Esophagus muscularis mucosa (tissue), 4 donors: Measurements from ENCODE around the gene PCDHB16. TPM values are rescaled to one million over a fixed set of nuclear protein-coding genes. Genes with fewer than 3 reads are reported as not detected.
"Not testable (repeated sequence)": the region's sequence is repeated elsewhere in the genome, so short reads cannot be mapped to it uniquely, and the experiment has no call there.

ENCODE experiments used
- DNase-seq: peaks from one replicate; pipeline ENCODE4 v3.0.0-alpha.2; 2017; ENCODE audit errors: extremely low spot score
- H3K27ac ChIP-seq, 4 donors: fragments of 200-600 bp; sonication (generic); replicated peaks in 1 of 4; 1 replicate in 3 of 4; 2 replicates in 1 of 4; pipeline ENCODE4 v1.5.1; 2016 to 2019; ENCODE audit warnings: mild to moderate bottlenecking in 1 of 4
- H3K27me3 ChIP-seq, 4 donors: fragments of 200-600 bp; sonication (generic); one replicate each; pipeline versions ENCODE4 v1.5.1 to v1.6.0; 2016 to 2019
- H3K36me3 ChIP-seq, 4 donors: fragments of 200-600 bp; sonication (generic); one replicate each; pipeline ENCODE4 v1.5.1; 2016 to 2019
- H3K4me1 ChIP-seq, 4 donors: fragments of 200-600 bp; sonication (generic); one replicate each; pipeline ENCODE4 v1.5.1; 2016 to 2019
- H3K4me3 ChIP-seq, 4 donors: fragments of 200-600 bp; sonication (generic); 1 replicate in 2 of 4; 2 replicates in 2 of 4; pipeline ENCODE4 v1.5.1; 2016 to 2019; ENCODE audit warnings: mild to moderate bottlenecking in 4 of 4, moderate library complexity in 1 of 4
- H3K9me3 ChIP-seq, 4 donors: fragments of 200-600 bp; sonication (generic); 1 replicate in 3 of 4; 2 replicates in 1 of 4; pipeline ENCODE4 v1.5.1; 2016 to 2019
- CTCF ChIP-seq, 3 experiments: fragments of 200-600 bp in 2 of 3; fragments of 450-650 bp in 1 of 3; sonication (generic) in 2 of 3; IDR thresholded peaks; one replicate each; pipeline ENCODE4 v1.5.1; 2017 to 2019; ENCODE audit warnings: antibody characterized with exemption in 3 of 3, mild to moderate bottlenecking in 2 of 3, moderate library complexity in 1 of 3
- POLR2AphosphoS5 ChIP-seq, 2 donors: sonication (generic); formaldehyde crosslinking; IDR thresholded peaks; one replicate each; pipeline ENCODE4 v1.6.1; 2017; ENCODE audit warnings: antibody characterized with exemption in 2 of 2
- WGBS: methylation state at CpG from one replicate; pipeline ENCODE4 v1.1.5; 2018; 5-methylcytosine and 5-hydroxymethylcytosine counted together
- intact Hi-C: fragments of 100-400 bp; cut with DNase I; formaldehyde crosslinking; loops from one replicate; pipeline ENCODE4 v1.15.1; 2023
- total RNA-seq, 4 donors: library from RNA; depleted of rRNA; stranded (reverse); fragments of >200 nt; gene quantifications; one replicate each; pipeline versions ENCODE4 v1.1.0 to v1.2.1, GENCODE V29; 2016

PCDHB16 gene
- total RNA-seq, 4 donors from 2014 or later: 3.3 to 5.6 (median 3.9) TPM

- peak; percentile 25 to 42 (median 36) for TF ChIP-seq CTCF (IDR thresholded peaks at IDR 0.05)
- not testable (repeated sequence) for H3K27ac ChIP-seq, H3K36me3 ChIP-seq, DNase-seq, H3K4me1 ChIP-seq
- H3K9me3 ChIP-seq: peaks cover 0 to 90% (median 63%) of the 10 kb centered on the region in 4 donors
- WGBS: 16% methylated on average over 14 of the region's 18 CpGs
- intact Hi-C loops: loop anchor here (10.0 kb wide), 1 partner anchor 351 kb away; no protein-coding TSS in a partner anchor
- H3K4me3 ChIP-seq: peak within 1 kb of the TSS; percentile 12 to 43 (median 32)
- H3K27me3 ChIP-seq: peaks cover 0 to 20% (median 0%) of the 10 kb centered on the region in 4 donors
Measured at GRCh38 chr5:141213656-141214339, 31.6 kb downstream of the PCDHB16 start, which contains the start of gene PCDHB13. Gene PCDHB13, plus strand, starts transcription at chr5:141213919. Its CDS starts 205 bp downstream, at chr5:141214124.

GRCh38 chr5:141214583-141214982, 32.4 kb downstream of the PCDHB16 start:
- H3K36me3 ChIP-seq, H3K4me3 ChIP-seq, H3K27ac ChIP-seq, H3K4me1 ChIP-seq, DNase-seq: not testable (repeated sequence)
- Histone ChIP-seq H3K9me3 (peaks cover 0 to 90% (median 63%) of the 10 kb centered on the region in 4 donors), H3K27me3 (peaks cover 0 to 16% (median 0%) of the 10 kb centered on the region in 4 donors)
- WGBS: 68% methylated on average over 7 of the region's 12 CpGs
- intact Hi-C loops: loop anchor here (10.0 kb wide), 1 partner anchor 350 kb away; no protein-coding TSS in a partner anchor

- not testable (repeated sequence) for H3K4me1 ChIP-seq, H3K36me3 ChIP-seq, H3K27ac ChIP-seq, DNase-seq, H3K4me3 ChIP-seq
- intact Hi-C loops: loop anchor here (10.0 kb wide), 1 partner anchor 349 kb away; no protein-coding TSS in a partner anchor
- H3K9me3 ChIP-seq: peaks cover 0 to 89% (median 64%) of the 10 kb centered on the region in 4 donors
- 30% methylated on average over 20 of the region's 40 CpGs for WGBS
- H3K27me3 ChIP-seq: peaks cover 0 to 10% (median 0%) of the 10 kb centered on the region in 4 donors
Measured at GRCh38 chr5:141215504-141215903, 33.3 kb downstream of the PCDHB16 start.

GRCh38 chr5:141216035-141216434, 33.8 kb downstream of the PCDHB16 start:
- not testable (repeated sequence) for H3K4me1 ChIP-seq, H3K36me3 ChIP-seq, H3K4me3 ChIP-seq, H3K27ac ChIP-seq, DNase-seq
- peaks cover 0 to 10% (median 0%) of the 10 kb centered on the region in 4 donors for H3K27me3 ChIP-seq
- peaks cover 0 to 91% (median 66%) of the 10 kb centered on the region in 4 donors for H3K9me3 ChIP-seq
- WGBS: 22% methylated on average over 12 of the region's 26 CpGs
- intact Hi-C loops: loop anchor here (10.0 kb wide), 1 partner anchor 349 kb away; no protein-coding TSS in a partner anchor

- H3K9me3 ChIP-seq: peaks cover 0 to 96% (median 95%) of the 10 kb centered on the region in 4 donors
- TF ChIP-seq POLR2AphosphoS5 (IDR thresholded peaks at IDR 0.05) (no peak), CTCF (IDR thresholded peaks at IDR 0.05) (peak in 1 of 3 experiments; percentile 16)
- WGBS: 29% methylated on average over 15 of the region's 15 CpGs
Measured at GRCh38 chr5:141223112-141223783, 41.1 kb downstream of the PCDHB16 start, which contains the start of gene PCDHB14. Gene PCDHB14, plus strand, starts transcription at chr5:141223343. Its CDS starts 163 bp downstream, at chr5:141223506.

GRCh38 chr5:141224844-141225243, 42.7 kb downstream of the PCDHB16 start:
- H3K27me3 ChIP-seq, DNase-seq, H3K4me1 ChIP-seq, H3K4me3 ChIP-seq, intact Hi-C loops, H3K27ac ChIP-seq, H3K36me3 ChIP-seq: not testable (repeated sequence)
- H3K9me3 ChIP-seq: peaks cover 0 to 92% (median 89%) of the 10 kb centered on the region in 4 donors
- WGBS: 13% methylated on average over 4 of the region's 40 CpGs

More at GRCh38 chr5:141223112-141223783, 41.1 kb downstream of the PCDHB16 start, which contains the start of gene PCDHB14:
- Histone ChIP-seq H3K4me3 (peak within 1 kb of the TSS; percentile 27 to 44 (median 37)), H3K4me1 (no peaks in the 10 kb centered on the region), H3K36me3 (peaks cover 0 to 7% (median 2%) of the 10 kb centered on the region in 4 donors), H3K27ac (peak within 1 kb of the TSS in 1 of 4 donors; percentile 20), H3K27me3 (no peaks in the 10 kb centered on the region)
- no peak for DNase-seq
- intact Hi-C loops: no loop called here

- H3K27ac ChIP-seq, H3K36me3 ChIP-seq, H3K4me1 ChIP-seq, DNase-seq, H3K4me3 ChIP-seq, intact Hi-C loops, H3K27me3 ChIP-seq: not testable (repeated sequence)
- peaks cover 0 to 91% (median 85%) of the 10 kb centered on the region in 4 donors for H3K9me3 ChIP-seq
- WGBS: 19% methylated on average over 20 of the region's 30 CpGs
Measured at GRCh38 chr5:141225421-141225820, 43.2 kb downstream of the PCDHB16 start.
